HG03196 (cell line): ENCODE data around the gene RNF8.
"Not testable (repeated sequence)": the region's sequence is repeated elsewhere in the genome, so short reads cannot be mapped to it uniquely, and the experiment has no call there.

Experiments used
- ATAC-seq: cut with Tn5 transposase; IDR thresholded peaks from one replicate; pipeline ENCODE4 v1.9.1; 2021; ENCODE audit not compliant: unreplicated experiment

RNF8 gene

GRCh38 chr6:37442416-37443215 is 88.8 kb downstream of the RNF8 start:
- no peak for ATAC-seq

- ATAC-seq = not testable (repeated sequence)
These were observed 89.4 kb downstream of the RNF8 start for GRCh38 chr6:37443216-37443542.
